HG03066 (cell line): ENCODE results near the gene SCAMP5.

Experiments used
- ATAC-seq: cut with Tn5 transposase; IDR thresholded peaks from one replicate; pipeline ENCODE4 v1.9.1; 2021; ENCODE audit warnings: low read depth; ENCODE audit not compliant: unreplicated experiment

The SCAMP5 gene

DNA sequence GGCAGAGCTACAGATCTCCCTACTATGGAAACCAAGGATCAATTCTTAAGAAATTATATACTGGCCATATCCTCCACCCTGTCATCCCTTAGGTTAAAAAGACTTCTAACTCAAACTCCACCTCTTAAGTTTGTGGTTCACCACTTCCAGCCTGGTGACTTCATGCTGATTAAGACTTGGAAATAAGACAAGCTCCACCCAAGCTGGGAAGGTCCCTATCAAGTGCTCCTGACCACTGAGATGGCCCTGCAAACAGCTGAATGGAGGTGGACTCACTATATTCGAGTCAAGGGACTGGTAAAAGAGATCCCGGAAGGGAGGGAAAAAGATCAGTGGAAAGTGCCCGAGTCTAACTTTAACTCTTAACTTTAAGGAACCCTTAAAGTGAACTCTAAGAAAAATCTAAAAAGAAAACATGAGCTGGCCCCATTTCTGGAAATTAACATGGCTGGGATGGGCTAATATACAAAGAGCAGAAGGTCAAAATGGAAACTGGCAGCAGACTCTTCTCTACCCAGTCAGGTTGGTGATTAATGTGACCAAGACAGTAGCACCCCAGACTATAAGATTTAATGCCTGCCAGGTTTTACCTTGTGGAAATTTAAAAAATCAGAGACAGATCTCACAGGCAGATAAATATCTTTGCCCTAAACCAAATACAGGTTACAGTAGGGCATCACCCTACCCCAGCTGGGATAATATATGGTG is 71.9 kb downstream of the SCAMP5 start:
- ATAC-seq, result no peak

DNA sequence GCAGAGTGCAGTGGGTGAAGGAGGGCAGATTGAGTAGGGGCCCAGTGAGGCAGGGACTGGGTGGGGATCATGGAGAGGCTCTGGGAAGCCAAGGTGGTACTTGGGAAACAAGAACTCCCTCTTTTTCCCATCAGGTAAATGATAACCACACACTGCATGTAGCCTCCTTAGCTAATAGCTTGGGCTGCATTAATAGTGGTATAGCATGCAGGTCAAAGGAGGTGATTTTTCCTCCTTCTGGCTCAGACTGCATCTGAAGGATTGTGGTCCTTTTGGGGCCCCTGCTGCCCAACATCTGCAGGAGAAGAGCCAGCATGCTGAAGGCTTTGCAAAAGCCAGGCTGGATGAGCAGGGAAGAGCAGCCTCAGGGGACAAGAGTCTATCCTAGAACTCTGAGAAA is 73.4 kb downstream of the SCAMP5 start:
- ATAC-seq, result no peak

DNA sequence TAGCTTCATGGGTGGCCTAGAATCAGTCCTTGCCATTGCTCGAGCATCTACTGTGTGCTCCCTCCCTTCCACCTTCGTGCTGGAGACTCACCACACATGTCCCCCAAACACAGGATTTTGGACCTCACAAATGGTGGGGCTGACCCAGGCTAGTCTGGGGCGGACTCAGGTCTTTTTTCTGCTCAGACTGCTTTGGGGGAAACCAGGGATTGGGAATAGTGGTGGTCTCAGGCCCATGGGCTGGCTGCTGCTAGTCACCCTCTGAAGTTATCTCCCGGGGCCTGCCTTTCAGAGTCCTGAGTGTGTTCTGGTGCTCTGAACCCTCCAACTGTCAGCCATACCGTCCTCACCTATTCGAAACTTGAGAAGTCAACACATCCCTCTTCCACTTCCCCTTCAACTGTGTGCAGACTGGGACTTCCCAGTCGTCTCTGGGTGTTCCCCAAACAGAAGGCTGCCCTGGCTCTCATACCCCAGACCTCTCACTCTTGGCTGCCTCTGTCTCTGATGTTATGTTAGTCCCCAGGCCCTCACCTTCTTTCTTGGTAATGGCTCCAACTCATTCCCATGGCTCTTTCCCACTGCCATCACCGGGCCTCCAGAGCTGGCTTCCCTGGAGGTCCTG is 74.0 kb downstream of the SCAMP5 start:
- ATAC-seq, result peak; percentile 87

DNA sequence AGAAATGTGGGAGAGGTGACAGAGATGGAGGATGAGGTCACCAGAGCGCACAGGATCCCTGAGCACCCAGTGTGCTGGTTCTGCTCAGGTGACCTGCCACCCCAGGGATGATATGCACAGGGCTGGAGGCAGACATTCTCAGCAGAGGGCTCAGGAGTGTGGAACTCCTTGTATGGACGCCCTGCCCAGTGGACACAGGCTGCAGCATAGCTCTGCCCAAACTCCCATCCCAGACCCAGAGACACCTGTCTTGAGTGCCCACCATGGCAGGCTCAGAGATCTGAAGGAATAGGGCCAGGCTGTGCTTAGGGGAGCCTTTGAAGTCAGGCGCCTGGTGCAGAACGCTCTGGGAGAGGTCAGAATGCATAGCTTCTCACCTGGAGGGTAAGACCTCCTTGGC is 75.3 kb downstream of the SCAMP5 start:
- ATAC-seq, result no peak
